HuH-7.5 (cell line): ENCODE measurements around the gene CENPU.
A peak's percentile ranks its signal among the peaks of the same experiment; 100 is the strongest.
"Not testable (repeated sequence)": the region's sequence is repeated elsewhere in the genome, so short reads cannot be mapped to it uniquely, and the experiment has no call there.

ENCODE experiments used
- DNase-seq: peaks from one replicate; pipeline ENCODE4 v3.0.0; 2011; ENCODE audit warnings: low spot score

Gene CENPU

GRCh38 chr4:184666670-184667069, 67.2 kb downstream of the CENPU start:
- no peak for DNase-seq

- DNase-seq: no peak
These were observed 69.3 kb downstream of the CENPU start for GRCh38 chr4:184664445-184665210.

GRCh38 chr4:184662236-184662635, 71.7 kb downstream of the CENPU start:
- no peak for DNase-seq

GRCh38 chr4:184660978-184661377, 72.9 kb downstream of the CENPU start:
- DNase-seq: no peak

GRCh38 chr4:184657820-184658219, 76.1 kb downstream of the CENPU start:
- not testable (repeated sequence) for DNase-seq

- DNase-seq: no peak
These were observed 76.8 kb downstream of the CENPU start for GRCh38 chr4:184657144-184657543.

GRCh38 chr4:184655889-184656869, 77.7 kb downstream of the CENPU start:
- no peak for DNase-seq

GRCh38 chr4:184653650-184654049, 80.2 kb downstream of the CENPU start:
- no peak for DNase-seq

- DNase-seq: not testable (repeated sequence)
These were observed 81.2 kb downstream of the CENPU start for GRCh38 chr4:184652681-184653080.

GRCh38 chr4:184651899-184652298, 82.0 kb downstream of the CENPU start:
- DNase-seq: no peak

- no peak for DNase-seq
These were observed 83.7 kb downstream of the CENPU start for GRCh38 chr4:184649971-184650855.

GRCh38 chr4:184649026-184649970, 84.6 kb downstream of the CENPU start, which contains the start of the genes CASP3 and PRIMPOL:
Gene CASP3 (minus strand): TSS chr4:184649447. CDS start chr4:184638453, 10,994 bp downstream.
Gene PRIMPOL (plus strand): TSS chr4:184649738. CDS start chr4:184657141, 7,403 bp downstream.
- DNase-seq: peak; percentile 25

GRCh38 chr4:184648313-184649025, 85.4 kb downstream of the CENPU start:
- no peak for DNase-seq

GRCh38 chr4:184648054-184648312, 85.9 kb downstream of the CENPU start:
- DNase-seq: no peak

GRCh38 chr4:184647266-184648053, 86.4 kb downstream of the CENPU start:
- DNase-seq: no peak

- DNase-seq: no peak
These were observed 87.8 kb downstream of the CENPU start for GRCh38 chr4:184645904-184646610.

GRCh38 chr4:184644553-184645307, 89.2 kb downstream of the CENPU start:
- DNase-seq: no peak
